GM12891 (cell line): ENCODE measurements around the gene ZNF740.

Source experiments
- POLR2A ChIP-seq: IDR thresholded peaks from 2 replicates; pipeline ENCODE4 v1.6.1; 2011; ENCODE audit warnings: low read depth, low read length, control low read depth
- POLR2AphosphoS5 ChIP-seq: IDR thresholded peaks from 2 replicates; pipeline ENCODE4 v1.6.1; 2011; ENCODE audit warnings: low read depth, low read length, control low read depth

DNA sequence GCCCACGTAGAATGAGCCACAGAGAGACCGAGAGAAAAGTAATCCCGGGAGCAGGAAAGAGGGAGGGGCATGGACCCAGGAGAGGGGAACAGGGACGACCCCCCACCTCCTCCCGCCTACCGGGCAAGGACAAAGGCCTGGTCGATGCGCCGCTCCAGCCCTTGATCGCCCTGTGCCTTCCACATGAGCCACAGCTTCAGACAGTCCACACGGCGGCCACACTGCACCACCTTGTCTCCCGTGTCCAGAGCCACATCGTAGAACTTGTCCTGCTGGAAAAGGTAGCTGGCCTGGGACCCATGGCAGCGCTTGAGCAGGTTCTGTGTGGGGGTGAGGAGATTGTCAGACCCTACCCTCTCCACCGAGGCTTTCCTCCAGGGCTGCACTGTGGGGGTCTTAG lies 20.5 kb upstream of the ZNF740 start:
- TF ChIP-seq POLR2A = no peak
- TF ChIP-seq POLR2AphosphoS5 = no peak
